Right hindlimb (tissue), 1 donor: ENCODE measurements around the gene ZNF648.
"Not testable (repeated sequence)": the region's sequence is repeated elsewhere in the genome, so short reads cannot be mapped to it uniquely, and the experiment has no call there.

ENCODE experiments used
- DNase-seq: peaks from one replicate; pipeline ENCODE4 v3.0.0-alpha.2; 2018

ZNF648 gene

DNA sequence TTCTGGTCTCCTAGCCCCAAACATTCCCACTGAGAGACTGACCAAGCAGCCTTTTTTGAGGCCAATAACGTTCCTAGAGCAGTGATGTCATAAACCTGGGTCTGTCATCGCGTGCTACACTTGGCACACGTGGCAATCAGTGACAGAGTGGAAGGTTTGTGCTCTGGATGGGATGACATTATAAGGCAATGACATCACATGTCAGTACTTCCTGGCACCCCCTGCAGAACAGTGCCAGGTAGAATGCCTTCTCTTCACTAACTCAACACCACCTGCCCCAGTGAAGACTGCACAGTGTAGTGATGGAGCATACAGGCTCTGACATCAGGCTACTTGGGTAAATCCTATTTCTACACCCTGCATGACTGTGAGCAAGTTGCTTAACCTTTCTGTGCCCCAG lies 5.4 kb upstream of the ZNF648 start:
- DNase-seq, result no peak

DNA sequence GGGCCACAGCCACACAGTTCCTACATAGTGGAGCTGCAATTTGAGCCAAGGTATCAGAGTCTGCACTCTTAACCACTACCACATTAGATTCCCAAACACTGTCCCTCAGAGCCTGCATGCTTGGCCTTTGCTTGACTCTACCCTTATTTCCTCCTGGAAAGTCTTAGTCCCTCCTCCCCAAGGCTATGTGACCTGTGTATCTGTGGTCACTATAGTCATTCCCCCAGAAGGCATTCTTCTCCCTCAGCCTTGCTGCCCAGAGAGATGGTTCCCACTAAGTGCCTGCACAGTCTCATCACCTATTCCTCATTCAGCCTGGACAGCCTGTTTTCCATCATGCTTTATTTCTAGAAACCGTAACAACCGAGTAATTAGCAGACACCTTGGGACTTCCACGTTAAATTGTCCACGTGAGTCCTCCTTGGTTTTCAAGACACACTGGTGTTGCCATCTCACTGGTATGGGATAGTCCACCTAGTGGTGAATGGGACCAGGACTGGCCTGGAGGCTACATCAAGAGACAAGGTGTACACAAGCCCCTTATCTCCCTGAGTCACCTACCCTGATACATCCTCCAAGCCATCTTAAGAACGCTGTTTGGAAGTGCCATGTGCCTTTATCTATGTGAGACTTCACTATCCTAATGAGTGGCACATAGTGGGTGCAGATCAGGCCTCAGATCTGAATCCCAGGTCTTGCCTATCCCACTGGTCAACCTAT lies 3.8 kb upstream of the ZNF648 start:
- no peak for DNase-seq

DNA sequence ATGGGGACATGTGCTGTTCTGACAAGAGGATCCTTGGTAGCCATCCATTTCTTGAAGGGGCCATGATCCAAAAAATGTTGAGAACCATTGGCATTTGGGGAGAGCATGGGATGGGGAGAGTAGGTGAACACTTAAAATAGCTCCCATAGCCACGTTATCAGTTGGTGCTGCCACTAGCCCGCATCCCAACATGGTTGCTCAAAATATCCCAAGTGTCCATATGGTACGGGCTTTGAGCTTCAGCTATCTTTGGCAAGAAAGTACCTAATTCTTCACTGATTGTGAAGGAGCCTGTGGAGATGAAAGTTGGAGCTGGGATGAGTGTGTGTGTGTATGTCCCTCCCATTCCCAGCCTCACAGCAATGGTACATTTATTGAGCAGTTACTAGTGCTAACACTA lies 3.1 kb upstream of the ZNF648 start:
- no peak for DNase-seq

DNA sequence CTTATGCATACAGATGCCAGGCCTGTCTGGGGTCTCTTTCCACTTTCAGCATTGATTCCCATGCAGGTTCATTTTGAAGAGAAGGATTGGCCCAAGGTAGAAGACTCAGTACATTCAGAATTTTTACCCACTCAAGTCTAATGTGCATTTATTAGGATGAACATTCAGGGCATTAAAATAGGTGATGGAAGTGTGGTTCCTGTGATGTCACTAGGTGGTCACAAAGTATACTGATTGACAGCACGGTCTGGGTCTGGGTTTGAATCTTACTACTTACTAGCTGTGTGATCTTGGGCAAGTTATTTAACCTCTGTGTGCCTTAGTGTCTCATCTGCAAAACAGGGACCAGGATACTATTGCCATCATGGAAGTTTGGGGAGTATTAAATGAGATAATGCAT lies 711 bp upstream of the ZNF648 start:
- no peak for DNase-seq

DNA sequence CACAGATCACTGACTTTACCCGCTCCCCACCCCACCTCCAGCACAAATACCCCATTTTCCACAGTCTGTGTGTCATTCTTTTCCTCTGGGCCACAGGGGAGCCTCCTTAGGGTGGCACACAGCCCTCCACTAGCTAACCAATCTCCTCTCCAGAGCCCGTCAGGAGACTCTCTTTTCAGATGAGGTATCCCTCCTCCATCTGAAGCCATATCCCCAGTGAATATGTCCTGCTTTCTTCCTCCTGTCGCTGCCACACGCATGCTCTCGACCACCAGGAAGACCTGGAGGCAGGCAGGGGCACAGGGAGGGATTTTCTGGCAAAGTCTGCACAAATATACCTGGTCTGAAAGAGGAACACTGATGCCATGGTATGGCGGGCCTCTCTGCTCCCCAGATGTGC lies 635 bp downstream of the ZNF648 start:
- no peak for DNase-seq

DNA sequence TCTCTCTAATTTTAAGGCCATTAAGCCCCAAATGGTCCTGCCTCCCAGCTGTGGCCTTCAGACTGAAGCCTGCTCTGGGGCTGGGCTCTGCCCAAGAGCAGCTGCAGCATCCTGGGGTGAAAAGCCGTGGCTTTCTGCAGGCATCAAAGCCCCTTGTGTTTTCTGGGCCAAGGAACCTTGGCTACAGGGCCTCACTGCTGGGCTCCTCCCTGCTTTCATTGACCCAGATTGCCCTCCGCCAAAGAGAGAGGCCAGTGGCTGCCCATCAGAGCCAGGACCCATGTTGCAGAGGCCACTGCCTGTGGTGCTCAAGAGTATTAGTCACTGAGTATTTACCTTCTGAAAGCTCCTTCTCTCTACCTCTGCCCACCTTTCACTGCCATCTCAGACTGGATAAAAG lies 1.6 kb downstream of the ZNF648 start:
- no peak for DNase-seq

DNA sequence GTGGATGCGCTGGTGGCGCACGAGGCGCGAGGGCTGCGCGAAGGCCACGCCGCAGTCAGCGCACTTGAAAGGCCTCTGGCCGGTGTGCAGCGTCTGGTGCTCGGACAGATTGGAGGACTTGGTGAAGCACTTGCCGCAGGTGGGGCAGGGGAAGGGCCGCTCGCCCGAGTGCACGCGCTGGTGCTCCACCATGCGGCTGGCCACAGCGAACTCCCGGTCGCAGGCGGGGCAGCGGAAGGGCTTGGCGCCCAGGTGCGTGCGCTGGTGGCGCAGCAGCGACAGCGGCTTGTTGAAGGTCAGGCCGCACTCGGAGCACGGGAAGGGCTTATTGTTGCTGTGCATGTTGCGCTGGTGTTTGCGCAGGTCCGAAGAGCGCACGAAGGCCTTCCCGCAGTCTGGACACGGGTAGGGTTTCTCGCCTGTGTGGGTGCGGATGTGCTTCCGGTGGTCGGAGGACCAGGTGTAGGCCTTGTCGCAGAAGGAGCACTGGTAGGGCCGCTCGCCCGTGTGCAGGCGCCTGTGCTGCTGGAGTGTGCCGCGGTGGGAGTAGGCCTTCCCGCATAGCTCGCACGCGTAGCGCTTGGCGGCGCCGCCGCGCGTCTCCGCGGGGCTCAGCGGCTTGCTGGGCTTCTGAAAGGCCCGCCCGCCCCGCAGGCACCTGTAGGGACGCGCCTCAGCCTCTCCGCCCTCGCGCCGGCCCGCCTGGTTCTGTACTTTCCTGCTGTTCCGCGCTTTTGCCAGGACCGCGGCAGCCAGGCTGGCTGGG lies 4.7 kb downstream of the ZNF648 start:
- DNase-seq, result no peak

DNA sequence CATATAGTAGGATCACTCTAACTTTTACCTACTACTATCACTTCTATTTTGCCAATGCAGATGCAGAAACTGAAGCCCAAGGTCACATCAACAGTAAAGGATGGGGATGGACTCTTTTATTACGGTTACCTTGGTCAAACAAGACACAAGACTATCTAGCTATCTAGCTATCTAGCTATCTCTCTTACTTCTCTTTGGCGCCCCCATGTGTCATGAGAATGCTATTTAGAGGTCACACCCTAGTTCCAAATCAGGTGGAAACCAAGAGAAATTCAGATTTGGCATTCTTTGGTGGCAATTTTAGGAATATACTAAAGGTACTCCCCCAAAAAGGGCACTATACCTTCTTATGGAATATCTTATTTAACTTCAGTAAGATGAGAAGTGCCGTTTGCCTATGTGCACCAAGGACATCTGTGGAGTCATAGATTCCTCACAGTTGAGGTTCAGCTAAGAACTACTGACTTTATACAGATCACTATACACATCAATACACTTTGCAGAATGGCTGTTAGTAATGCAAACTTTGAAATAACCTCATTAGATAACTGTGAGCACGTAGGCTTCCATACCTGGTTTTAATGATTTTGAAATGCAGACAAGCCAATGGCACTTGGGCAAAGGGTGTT lies 6.7 kb downstream of the ZNF648 start:
- no peak for DNase-seq

DNA sequence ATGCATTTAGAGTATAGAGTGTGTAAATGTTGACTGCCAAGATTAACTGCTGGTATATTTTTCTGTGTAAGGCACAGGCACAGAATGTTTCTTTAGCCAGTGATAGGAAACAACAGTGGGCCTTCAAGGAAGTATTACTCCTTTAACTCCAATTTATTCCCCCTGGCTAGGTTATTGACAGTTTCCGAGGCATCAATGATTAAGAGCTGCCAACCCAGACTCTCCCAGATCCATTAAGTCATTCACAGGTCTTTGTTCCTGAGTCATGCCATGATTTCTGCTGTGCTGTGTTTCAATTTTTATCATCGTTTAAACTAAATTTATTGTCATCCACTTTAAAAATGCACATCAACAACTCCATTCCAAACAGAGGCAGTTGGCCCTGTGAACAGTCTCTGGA lies 9.2 kb downstream of the ZNF648 start:
- DNase-seq, result no peak

DNA sequence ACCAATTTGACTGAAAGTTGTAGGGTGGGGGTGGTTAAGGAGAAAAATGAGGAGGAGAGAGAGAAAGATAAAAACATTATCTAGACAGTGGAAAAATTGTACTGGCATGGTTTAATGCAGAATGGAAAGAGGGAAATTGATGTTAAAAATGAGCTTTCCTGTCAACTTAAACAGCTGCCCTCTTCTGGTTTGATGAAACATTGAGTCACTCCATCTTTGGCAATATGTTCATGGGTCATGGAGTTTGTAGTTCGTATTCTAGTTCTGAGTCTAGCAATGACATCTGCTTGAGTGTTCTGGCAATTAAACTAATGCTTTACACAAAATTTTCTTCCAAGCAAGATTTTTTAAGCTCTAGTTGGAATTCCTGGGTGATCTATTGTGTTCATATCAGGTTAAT lies 9.6 kb downstream of the ZNF648 start:
- DNase-seq, result no peak

DNA sequence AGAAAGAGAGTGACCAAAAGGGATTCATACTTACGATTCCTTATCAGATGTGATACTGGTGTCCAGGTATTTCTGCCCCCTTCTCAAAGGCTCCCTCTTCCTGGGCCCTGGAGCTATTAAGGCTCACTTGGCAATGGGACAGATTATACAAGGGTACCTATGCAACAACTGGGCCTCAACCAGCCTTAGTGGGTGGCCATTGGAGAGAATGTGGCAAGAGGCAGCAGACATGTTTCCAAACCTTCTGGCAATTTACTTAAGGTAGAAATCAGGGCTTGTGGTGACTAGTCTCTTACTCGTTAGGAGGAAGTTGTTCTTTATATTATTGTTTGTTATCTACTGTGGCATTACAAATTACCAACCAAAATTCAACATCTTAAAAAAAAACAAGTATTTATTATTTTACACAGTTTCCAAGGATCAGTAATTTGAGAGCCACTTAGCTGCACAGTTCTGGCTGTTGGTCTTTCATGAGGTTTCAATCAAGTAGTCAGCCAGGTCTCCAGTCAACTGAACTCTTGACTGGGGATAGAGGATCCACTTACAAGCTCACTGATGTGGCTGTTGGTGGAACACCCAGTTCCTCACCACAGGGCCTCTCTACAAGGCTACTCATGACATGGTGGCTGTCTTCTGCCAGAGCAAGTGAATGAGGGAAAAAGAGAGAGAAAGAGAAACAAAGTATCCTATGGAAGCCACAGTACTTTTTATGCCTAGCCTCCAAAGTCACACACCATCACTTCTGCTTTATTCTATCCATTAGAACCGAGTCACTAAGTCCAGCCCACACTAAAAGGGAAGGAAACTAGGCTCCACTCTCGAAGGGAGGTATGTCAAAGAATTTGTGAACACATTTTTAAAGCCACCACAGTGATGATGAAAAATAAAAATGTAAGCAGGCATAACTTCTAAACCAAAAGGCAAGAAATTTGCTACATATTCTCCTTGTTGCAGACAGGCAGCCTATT lies 10.7 kb downstream of the ZNF648 start:
- no peak for DNase-seq

DNA sequence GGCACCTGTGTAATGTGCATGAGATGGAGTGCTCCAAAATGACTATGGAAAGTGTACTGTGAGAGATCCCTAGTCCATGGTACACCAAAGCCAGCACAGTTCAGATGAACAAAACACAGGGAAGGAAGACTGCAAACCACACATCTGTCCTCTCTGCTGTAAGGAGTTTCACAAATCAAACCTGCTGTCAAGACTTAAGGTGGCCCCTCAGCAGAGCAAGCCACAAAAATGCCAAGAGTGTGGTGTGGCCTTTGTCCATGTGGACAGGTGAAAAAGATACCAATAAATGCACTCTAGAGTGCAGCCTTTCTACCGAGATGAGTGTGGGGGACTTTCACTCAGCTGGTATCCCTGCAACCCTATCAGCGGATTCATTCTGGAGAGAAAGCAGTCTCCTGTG lies 12.9 kb downstream of the ZNF648 start:
- DNase-seq, result no peak

DNA sequence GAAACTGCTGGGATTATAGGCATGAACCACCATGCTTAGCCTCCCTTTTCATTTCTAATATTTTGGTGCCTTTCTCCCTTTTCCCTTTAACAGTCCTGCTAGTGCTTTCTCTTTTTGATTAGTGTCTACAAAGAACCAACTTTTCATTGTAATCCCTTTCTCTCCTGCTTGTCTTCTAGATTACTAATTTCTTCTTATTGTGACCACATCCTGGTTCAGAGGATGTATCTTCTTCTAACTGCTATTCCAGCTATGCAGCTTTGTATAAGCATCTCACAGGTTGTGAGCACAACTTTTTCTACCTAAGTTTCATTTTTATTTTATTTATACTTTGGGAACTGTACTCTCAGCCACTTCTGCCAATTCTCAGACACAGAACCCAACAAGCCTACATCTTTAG lies 14.7 kb downstream of the ZNF648 start:
- DNase-seq, result no peak

DNA sequence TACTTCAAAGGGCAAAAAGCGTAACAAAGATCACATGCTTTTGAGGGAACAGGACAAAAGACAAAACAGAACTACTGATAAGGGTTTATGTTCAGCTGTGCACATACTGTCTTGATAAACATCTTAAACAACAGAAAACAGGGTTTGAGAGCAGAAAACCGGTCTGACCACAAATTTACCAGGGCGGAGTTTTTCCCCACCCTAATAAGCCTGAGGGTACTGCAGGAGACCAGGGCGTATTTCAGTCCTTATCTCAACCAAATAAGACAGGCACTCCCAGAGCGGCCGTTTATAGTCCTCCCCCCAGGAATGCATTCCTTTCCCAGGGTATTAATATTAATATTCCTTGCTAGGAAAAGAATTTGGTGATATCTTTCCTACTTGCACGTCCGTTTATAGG lies 16.0 kb downstream of the ZNF648 start:
- not testable (repeated sequence) for DNase-seq

DNA sequence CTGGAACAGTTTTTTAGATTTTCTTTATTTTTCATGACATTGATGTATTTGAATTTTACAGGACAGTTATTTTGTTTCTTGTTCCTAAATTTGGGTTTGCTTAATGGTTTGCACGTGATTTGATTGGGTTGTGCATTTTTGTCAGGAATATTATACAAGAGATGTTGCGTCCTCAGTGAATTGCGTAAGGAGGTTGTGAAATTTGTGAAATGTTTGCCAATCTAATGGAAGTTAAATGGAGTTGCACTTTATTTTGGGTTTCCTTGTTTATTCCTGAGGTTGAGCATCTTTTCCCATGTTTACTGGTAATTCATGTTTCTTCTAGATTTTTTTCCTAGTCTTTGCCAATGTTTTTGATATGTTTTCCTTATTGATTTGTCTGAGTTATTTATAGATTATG lies 19.9 kb downstream of the ZNF648 start:
- no peak for DNase-seq

DNA sequence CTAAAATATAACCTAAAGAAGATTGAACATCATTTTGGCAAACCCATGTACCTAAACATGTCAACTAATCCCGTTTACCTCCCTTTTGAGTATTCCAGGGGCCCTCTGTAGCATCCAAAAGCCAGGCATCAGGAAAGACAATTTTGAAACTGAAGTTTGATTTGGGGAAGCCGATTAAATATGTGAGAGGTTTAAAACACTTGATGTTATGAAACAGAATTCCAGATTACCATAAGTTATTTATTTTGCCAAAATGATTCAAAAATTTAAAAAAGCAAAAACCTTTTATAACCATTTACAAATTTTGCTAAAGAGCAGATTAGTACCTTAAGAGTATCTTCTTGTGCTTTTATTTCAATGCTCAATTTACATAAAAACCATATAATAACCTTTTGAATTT lies 23.3 kb downstream of the ZNF648 start:
- no peak for DNase-seq

DNA sequence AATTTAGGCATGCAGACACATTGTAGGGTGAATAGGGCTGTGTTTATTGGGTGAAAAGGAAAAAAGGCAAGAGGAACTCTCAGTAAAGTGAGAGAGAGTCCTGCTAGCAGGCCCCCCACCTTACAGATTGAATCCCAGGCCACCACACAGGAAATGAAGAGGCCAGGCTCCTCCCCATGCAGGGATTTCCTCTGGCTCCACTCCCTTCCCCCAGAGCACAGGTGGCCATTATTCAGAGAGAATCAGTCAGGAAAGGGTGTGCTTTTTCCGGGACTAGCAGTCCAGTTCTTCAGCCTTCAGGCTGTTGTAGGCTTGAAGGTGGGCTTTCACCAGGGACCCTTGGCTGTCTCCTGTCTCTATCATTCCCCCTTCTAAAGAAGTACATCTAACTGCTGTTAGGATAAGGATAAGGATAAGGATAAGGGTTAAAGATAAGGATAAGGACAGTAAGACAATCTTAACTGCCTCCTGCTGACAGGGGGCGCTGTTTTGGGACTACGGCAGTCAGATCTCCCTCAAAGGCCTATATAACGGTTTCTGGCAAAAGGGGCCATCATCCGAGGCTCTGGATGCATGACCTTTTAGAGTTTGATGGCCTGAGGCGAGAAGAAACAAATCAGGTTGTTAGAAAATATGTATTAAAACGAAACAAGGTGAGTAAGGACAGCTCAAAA lies 26.3 kb downstream of the ZNF648 start:
- no peak for DNase-seq

DNA sequence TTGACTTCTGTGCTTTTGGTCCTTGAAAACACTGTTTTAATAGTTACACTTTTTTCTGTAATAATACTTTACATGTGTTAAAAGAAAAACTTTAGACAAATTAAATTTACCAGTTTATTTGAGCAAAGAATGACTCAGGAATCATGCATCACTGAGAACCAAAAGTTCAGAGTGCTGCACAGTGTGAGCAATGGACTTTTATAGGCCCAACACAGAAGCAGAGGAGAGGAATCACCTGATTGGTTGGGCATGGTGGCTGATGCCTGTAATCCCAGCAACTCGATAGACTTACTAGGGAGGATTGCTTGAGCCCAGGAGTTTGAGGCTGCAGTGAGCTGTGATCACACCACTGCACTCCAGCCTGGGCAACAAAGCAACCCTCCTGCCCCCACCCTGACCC lies 29.3 kb downstream of the ZNF648 start:
- DNase-seq, result no peak

DNA sequence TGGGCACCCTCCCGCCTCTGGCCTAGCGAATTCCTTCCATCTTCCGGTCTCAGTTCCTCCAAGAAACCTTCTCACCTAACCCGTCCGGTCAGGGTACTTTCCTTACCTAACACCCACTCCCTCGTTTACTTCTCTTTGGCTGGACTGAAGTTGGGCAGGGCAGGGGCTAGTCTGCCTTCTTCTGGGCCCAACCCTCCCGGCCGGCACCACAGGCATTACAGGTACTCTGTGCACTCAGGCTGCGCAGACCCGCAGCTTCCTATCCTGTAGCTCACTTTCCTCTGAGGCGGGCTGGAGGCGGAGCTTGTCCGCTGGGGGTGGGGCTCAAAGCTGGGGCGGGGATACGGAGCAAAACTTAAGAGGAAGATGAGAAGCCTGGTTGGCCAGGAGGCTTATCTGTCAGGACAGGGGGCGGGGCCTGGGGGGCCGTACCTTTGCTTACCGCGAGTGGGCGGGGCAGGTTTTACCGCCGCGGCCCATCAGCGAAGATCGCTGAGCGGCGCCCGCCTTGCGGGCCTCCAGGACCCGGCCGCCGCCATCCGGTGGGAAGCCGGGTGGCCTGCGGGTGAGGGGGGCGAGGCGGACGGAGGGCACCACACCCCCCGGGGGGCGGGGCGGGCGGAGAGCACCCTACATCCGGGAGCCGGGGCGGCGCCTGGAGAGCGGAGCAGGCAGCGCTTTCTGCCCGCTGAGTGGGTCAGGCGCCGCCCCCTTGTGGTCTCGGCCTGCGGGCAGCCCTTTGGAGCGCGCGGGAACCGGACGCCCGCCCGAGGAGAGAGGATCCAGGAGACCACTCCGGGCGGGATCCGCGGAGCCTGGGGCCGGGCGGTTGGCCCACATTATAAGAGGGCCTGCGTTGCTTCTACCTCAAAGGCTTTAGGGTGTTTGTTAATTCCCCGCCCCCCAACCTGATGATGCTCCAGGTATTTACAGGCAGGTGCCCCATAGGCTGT lies 31.9 kb downstream of the ZNF648 start:
- DNase-seq, result peak; percentile 98

DNA sequence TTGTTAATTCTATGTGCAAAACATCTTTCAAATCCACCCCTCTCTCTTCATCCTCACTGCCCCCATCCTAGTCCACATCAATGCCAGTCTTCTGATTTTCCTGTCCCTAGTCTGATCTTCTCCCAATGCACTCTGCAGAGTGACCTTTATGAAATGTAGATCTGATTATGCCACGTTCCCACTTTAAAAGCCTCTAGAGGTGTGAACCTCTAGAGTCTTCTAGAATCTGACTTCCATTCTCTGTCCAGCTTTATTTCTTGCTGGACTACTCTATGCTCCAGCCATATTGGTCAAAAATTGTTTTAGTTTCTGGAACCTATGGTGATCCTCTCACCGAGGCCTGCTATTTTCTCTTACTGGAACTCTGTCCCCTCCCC lies 32.5 kb downstream of the ZNF648 start:
- no peak for DNase-seq

DNA sequence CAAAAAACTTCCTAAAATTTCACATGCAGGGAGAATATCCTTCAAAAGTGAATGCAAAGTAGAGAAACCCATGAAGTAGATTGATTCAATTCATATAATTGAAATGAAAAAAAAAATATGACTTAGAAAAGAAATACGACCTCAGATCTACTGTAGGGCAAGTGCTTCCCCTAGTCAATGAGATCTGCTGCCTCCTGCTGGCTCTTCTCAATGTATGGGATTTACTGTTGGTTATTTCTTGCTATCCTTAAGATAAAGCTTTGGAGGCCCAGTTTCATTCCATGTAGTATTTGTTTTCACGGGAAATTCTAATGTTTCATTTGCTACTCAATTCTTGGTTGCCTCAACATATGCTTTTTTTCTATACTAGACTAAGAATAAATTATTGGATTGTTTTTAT lies 46.2 kb downstream of the ZNF648 start:
- no peak for DNase-seq
